ENCODE results near the gene LRRC56.

The LRRC56 gene

GRCh38 chr11:575313-575995 is 38.1 kb downstream of the LRRC56 start:
- peak; percentile 20 for DNase-seq (ENCODE audit: low read depth)

GRCh38 chr11:575996-576768 is 38.9 kb downstream of the LRRC56 start, which contains the start of gene PHRF1:
TSS of gene PHRF1 (plus strand) at chr11:576470. CDS start at chr11:581513, 5,043 bp downstream.
- DNase-seq (ENCODE audit: low read depth) = peak; percentile 94

DNA sequence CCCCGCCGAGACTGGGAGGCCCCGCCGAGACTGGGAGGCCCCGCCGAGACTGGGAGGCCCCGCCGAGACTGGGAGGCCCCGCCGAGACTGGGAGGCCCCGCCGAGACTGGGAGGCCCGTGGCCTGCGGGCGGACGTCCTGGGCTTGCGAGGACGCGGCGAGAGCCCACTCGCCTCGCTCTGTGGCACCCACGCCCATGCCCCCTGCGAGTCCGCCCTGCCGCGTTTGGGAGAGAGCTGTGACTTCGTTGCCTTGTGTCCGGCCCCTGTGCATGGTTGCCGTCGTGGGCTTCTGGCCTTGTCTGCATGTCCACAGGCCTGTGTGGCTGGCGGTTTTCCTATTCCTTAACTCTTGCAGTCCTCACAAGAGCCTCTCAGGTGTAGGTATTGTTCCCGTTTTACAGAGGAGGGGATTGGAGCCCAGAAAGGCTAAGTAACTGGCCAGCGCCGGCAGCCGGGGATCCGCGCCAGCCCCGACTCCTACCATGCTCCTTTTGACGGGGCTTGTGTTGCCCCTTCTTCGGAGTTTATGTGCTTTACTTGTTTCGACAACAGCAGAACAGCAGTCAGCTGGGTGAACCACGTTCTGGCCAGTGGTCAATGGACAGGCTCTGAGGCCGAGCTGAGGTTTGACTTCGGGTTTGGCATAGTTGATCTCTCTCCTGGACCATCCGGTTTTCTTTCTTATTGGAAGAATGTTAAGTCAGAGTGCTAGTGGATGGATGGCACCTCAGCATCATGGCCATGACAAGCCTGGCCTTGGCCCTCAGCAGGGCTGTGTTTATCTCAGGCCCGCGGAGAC is 39.7 kb downstream of the LRRC56 start:
- peak; percentile 21 for DNase-seq (ENCODE audit: low read depth)

DNA sequence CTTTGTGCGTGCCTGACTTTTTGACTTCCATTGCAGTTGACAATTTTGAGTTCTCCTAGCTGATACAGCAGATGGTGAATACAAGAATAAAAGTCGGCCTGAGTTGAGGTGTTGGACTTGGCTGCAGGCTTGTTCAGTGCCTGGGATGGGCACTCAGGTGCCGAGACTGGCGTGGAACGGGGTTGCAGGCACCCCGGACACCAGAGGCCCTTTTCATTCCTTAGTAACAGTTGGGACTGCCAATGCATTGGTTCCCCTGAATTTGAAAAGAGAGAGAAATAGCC is 40.2 kb downstream of the LRRC56 start:
- DNase-seq (ENCODE audit: low read depth) = no peak

DNA sequence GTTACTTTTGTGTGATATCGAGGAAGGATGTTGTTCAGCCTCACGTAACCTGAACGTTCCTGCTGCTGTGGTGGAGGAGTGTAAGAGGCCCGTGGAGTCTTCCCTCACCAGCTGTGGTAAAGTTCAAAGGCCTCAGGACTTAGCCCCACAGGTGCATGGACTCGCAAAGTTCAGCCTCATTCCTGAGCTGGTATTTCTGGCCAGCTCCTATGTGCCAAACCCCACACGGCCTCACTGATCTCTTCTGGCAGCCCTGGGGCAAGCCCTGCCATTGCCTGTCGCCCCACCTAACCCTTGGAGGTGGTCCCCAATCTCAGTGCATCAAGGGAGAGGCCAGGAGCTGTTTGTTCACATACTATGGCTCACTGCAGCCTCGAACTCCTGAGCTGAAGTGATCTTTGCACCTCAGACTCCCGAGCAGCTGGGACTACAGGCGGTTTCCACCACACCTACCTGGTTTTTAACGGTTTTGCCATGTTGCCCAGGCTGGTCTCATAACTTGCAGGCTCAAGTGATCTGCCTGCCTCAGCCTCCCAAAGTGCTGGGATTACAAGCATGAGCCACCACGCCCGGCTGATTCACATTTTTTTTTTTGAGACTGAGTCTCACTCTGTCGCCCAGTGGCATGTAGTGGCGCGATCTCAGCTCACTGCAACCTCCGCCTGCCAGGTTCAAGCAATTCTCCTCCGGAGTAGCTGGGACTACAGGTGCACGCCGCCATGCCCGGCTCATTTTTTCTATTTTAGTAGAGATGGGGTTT is 41.1 kb downstream of the LRRC56 start:
- DNase-seq (ENCODE audit: low read depth) = no peak

DNA sequence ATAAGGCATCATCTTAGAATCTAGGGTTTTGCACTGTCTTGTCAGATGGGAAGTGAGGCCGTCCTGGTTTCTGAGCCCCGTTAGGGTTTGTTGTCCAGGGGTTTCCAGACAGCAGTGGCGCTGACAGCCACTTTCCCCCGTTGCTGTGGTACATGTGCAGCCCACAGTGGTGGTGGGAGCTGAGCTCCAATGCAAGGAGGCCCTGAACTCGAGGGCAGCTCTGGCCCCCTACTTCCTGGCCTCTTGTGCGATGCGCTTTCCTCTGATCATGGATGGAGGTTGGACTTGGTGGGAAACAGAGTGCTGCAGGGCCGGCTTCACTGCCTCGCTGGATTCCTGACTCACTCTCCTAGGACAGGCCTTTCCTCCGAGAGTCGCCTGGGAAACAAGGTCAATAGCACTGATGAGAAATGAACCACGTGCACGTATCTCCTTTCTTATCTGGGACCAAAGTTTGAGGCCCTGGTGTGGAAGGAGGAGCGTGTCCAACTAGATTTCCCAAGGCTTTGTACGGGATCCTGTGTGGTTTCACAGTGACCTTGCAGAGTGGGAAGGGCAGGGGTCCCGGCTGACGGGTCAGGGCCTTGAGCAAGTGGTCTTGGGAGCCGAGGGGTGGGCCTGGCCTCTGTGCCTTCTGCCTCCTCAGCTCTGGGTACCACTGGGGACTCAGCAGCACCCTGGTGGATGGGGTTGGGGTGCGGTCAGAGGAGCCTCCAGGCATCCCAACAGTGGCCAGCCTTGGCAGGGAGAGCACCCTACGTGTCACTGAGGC is 42.7 kb downstream of the LRRC56 start:
- peak; percentile 52 for DNase-seq (ENCODE audit: low read depth)

DNA sequence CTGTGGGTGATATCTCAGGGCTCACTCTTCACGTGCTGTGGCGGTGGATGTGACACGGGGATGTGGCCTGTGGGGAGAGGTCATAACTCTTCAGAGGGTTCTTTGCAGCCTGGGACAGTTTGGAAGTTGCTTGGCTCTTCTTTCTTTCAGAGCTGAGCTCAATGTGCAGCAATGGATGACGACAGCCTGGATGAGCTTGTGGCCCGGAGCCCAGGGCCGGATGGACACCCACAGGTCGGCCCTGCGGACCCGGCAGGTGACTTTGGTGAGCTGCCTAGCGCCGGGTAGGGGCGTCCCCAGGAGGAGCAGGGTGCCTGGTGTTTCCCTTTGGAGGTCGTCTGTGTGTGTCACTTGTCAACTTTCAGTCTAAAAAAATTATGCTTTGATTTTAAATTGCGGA is 44.0 kb downstream of the LRRC56 start:
- DNase-seq (ENCODE audit: low read depth) = no peak

- no peak for DNase-seq (ENCODE audit: low read depth)
Measured at GRCh38 chr11:581752-582151, 44.4 kb downstream of the LRRC56 start.

DNA sequence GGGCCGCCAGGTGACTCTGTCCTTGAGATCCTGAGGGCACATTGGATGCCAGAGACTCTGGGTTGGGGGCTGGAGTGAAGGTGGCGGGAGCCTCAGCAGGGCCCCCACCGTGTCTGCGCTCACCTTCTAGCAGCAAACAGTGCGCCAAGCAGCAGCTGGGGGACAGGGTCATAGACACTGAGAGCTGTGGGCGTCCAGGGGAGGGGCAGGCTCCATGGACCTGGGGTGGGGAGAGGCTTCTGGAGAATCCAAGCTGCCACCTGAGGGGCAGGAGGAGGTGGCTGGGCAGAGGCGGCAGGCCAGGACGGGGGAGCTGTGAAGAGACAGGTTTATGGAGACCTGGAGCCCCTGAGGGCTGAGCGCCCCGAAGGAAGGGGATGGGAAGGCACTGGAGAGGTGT is 47.0 kb downstream of the LRRC56 start:
- no peak for DNase-seq (ENCODE audit: low read depth)

DNA sequence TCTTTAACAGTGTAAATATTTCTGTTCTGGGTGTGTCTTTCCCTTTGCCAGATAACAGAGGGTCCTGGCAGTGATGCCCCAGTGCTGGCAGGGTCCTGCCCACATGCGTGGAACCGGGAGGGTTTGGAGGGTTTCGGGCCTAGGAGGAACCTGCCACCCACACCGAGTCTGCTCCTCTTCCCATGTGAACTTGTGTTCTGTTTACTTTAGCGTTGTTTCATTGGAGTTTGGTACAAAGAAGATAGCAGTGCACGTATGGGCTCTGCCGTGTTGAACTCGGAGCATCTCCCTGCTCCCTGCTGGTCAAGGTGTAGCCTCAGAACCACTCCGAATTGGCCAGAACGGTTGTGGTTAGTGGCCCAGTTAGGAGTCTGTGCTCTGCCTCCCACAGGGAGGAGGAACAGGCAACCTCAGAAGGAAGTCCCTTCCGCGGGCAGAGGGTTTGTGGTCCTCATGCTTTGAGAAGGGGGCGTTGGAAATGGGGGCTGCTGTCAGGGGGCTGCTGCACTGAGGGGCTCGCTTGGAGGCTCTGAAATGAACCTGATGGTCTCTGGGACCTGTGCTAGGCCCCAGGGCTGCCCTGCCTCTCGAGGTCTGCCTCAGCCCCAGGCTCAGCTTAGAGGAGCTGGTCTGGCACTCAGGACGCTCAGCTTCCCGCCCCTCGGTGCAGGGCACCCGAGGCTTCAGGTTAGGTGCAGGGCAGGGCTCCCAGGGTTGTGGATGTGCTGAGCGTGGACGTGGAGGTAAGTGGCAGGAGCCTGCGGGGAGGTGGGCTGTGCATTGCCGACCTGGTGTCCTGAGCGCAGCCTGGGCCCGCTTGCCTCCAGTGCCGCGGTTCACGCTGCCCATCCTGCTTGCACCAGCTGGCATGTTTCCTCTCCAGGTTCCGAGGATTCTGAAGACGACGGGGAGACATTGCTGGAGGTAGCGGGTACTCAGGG is 49.3 kb downstream of the LRRC56 start:
- no peak for DNase-seq (ENCODE audit: low read depth)

DNA sequence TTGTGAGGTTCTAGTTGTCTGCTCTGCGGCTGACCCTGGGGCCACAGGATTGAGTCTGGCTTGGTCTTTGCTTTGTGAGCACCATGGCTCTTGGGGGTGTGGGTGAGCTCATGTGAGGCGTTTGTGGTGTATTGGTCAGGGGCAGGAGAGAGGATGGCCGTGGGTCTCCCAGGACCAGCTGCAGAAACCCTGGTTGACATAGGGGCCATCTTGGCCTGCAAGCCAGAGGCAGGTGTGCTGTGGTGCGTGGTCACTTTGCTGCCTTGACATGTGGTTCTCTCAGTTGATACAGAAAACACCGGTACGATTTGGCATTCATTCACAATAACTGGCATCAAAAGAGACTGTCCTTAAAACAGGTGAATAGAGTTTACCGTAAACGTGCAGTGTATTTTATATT is 50.2 kb downstream of the LRRC56 start:
- DNase-seq (ENCODE audit: low read depth) = no peak

GRCh38 chr11:587978-588380 is 50.7 kb downstream of the LRRC56 start:
- peak; percentile 90 for DNase-seq (ENCODE audit: low read depth)

GRCh38 chr11:589798-590197 is 52.5 kb downstream of the LRRC56 start:
- DNase-seq (ENCODE audit: low read depth) = no peak

- no peak for DNase-seq (ENCODE audit: low read depth)
Measured at GRCh38 chr11:590997-591396, 53.7 kb downstream of the LRRC56 start.

DNA sequence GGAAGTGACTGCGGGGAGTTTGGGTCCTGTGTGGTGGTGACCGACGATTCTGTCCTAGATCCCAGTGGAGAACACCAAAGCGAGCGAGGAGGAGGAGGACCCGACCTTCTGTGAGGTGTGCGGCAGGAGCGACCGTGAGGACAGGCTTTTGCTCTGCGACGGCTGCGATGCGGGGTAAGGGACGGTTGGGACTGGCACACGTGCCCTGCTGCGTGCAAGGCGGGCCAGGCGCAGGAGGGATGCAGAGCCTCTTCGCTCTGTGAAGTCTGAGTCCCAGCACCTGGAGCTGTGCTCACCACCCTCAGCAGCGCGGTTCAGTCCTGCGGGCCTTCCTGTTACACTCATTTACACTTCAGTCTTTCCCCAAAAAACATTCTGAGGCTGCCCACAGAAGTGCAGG is 55.2 kb downstream of the LRRC56 start:
- DNase-seq (ENCODE audit: low read depth) = no peak

DNA sequence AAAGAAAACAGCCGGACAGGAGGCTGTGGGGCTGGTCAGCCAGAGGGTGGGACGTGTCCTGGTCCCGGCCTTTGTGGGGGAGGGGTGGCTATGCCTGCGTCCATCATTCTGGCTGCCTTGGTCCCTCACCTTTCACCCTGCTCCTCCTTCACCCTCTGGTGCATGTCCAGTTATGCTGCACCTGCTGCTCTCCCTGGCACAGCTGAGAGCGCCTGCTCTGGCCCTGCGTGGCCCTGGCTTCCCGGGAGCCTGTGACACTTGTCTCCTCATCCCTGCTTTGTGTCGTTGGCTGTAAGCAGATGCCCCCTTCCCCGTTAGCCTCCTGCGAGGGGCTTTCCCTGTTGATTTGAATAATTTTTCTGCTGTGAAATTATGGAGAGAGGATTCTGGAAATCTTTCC is 55.6 kb downstream of the LRRC56 start:
- DNase-seq (ENCODE audit: low read depth) = no peak

- no peak for DNase-seq (ENCODE audit: low read depth)
Measured at GRCh38 chr11:593347-593746, 56.0 kb downstream of the LRRC56 start.

- DNase-seq (ENCODE audit: low read depth) = no peak
Measured at GRCh38 chr11:595400-595799, 58.1 kb downstream of the LRRC56 start.

GRCh38 chr11:596374-596773 is 59.0 kb downstream of the LRRC56 start:
- no peak for DNase-seq (ENCODE audit: low read depth)

- no peak for DNase-seq (ENCODE audit: low read depth)
Measured at GRCh38 chr11:597166-597725, 59.9 kb downstream of the LRRC56 start.
